PFSK-1 (cell line): ENCODE measurements around the gene ZNF484.

ENCODE experiments used
- FOXP2 ChIP-seq: optimal IDR thresholded peaks from 2 replicates; pipeline ENCODE3; 2011; ENCODE audit warnings: borderline replicate concordance, control low read depth, inconsistent platforms; ENCODE audit not compliant: insufficient read depth; ENCODE audit errors: extremely low read length, extremely low read depth
- POLR2AphosphoS5 ChIP-seq: IDR thresholded peaks from 2 replicates; pipeline ENCODE4 v1.6.1; 2012; ENCODE audit warnings: low read depth, mild to moderate bottlenecking, control low read depth, low read length, moderate library complexity
- SIN3A ChIP-seq: IDR thresholded peaks from 2 replicates; pipeline ENCODE4 v1.6.1; 2012; ENCODE audit warnings: mild to moderate bottlenecking, low read length, moderate library complexity, borderline replicate concordance; ENCODE audit not compliant: insufficient read depth
- TAF1 ChIP-seq: IDR thresholded peaks from 2 replicates; pipeline ENCODE4 v1.6.1; 2012; ENCODE audit warnings: low read length, control low read depth, borderline replicate concordance; ENCODE audit not compliant: insufficient read depth
- TF ChIP-seq, protein P1 (sequence below), 2 experiments: IDR thresholded peaks; 2 replicates each; pipeline versions ENCODE4 v1.6.1 to v1.8.0; 2011 to 2012; ENCODE audit warnings: low read depth in 2 of 2, low read length in 2 of 2, control low read depth in 1 of 2, inconsistent platforms in 1 of 2, mild to moderate bottlenecking in 1 of 2, moderate library complexity in 1 of 2; ENCODE audit not compliant: insufficient read depth in 1 of 2

DNA sequence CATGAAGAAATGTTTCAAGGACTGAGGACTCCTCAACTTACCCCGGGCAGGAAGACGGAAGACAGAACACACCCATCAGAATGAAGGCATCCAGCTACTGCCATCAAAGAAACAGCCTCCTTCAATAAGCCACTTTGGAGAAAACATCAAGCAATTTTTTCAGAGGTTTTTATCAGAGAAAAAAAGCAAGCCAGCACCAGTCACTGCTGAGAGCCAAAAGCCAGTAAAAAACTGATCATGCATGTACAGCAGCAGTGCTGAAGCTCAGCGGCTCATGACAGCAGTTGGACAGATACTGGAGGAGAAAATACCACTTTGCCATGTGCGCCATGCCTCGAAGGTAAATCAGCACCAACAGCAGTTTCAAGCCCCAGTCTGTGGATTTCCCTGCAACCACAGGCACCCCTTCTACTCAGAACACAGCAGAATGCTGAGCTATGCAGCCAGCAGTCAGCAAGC lies 10.1 kb upstream of the ZNF484 start:
- TF ChIP-seq POLR2AphosphoS5 (no peak), SIN3A (no peak), FOXP2 (no peak), TAF1 (no peak)
- TF ChIP-seq, protein P1, sequence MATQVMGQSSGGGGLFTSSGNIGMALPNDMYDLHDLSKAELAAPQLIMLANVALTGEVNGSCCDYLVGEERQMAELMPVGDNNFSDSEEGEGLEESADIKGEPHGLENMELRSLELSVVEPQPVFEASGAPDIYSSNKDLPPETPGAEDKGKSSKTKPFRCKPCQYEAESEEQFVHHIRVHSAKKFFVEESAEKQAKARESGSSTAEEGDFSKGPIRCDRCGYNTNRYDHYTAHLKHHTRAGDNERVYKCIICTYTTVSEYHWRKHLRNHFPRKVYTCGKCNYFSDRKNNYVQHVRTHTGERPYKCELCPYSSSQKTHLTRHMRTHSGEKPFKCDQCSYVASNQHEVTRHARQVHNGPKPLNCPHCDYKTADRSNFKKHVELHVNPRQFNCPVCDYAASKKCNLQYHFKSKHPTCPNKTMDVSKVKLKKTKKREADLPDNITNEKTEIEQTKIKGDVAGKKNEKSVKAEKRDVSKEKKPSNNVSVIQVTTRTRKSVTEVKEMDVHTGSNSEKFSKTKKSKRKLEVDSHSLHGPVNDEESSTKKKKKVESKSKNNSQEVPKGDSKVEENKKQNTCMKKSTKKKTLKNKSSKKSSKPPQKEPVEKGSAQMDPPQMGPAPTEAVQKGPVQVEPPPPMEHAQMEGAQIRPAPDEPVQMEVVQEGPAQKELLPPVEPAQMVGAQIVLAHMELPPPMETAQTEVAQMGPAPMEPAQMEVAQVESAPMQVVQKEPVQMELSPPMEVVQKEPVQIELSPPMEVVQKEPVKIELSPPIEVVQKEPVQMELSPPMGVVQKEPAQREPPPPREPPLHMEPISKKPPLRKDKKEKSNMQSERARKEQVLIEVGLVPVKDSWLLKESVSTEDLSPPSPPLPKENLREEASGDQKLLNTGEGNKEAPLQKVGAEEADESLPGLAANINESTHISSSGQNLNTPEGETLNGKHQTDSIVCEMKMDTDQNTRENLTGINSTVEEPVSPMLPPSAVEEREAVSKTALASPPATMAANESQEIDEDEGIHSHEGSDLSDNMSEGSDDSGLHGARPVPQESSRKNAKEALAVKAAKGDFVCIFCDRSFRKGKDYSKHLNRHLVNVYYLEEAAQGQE (IDR thresholded peaks at IDR 0.05; ENCODE audit: insufficient read depth in 1 of 2, low read depth in 2 of 2, low read length in 2 of 2), result no peak
